Heart right ventricle (tissue), 16 donors: ENCODE data around the gene ATP1A4. TPM values are rescaled to one million over a fixed set of nuclear protein-coding genes. Genes with fewer than 3 reads are reported as not detected.

Experiments used
- ATAC-seq, 8 donors: fragments of 200-7000 bp; cut with Tn5 transposase; one replicate each; pipeline ENCODE4 v1.9.1; 2020; ENCODE audit warnings: mild to moderate bottlenecking in 8 of 8, moderate library complexity in 8 of 8, moderate number of reproducible peaks in 1 of 8
- DNase-seq, 2 donors: peaks; one replicate each; pipeline ENCODE4 v3.0.0-alpha.2; 2020
- H3K27ac ChIP-seq, 10 donors: fragments of 200-600 bp; sonication (generic) in 2 of 10; one replicate each; pipeline versions ENCODE4 v1.5.0 to v1.8.0; 2020 to 2022; ENCODE audit warnings: mild to moderate bottlenecking in 3 of 10
- H3K27me3 ChIP-seq, 7 donors: fragments of 200-600 bp; one replicate each; pipeline ENCODE4 v1.8.0; 2021 to 2022; ENCODE audit warnings: mild to moderate bottlenecking in 2 of 7
- H3K36me3 ChIP-seq, 9 donors: fragments of 200-600 bp; sonication (generic) in 1 of 9; one replicate each; pipeline versions ENCODE4 v1.5.0 to v1.8.0; 2020 to 2022; ENCODE audit warnings: mild to moderate bottlenecking in 2 of 9
- H3K4me1 ChIP-seq, 9 donors: fragments of 200-600 bp; sonication (generic) in 1 of 9; one replicate each; pipeline versions ENCODE4 v1.5.0 to v1.8.0; 2020 to 2022; ENCODE audit warnings: mild to moderate bottlenecking in 4 of 9
- H3K4me3 ChIP-seq, 10 donors: fragments of 200-600 bp; sonication (generic) in 2 of 10; one replicate each; pipeline versions ENCODE4 v1.5.0 to v1.8.0; 2020 to 2022; ENCODE audit warnings: mild to moderate bottlenecking in 7 of 10, moderate library complexity in 2 of 10
- H3K9me3 ChIP-seq, 11 donors: fragments of 200-600 bp in 10 of 11; sonication (generic) in 2 of 11; one replicate each; pipeline versions ENCODE4 v1.5.0 to v1.8.0; 2013 to 2022; ENCODE audit warnings: mild to moderate bottlenecking in 2 of 11, control low read depth in 1 of 11, moderate library complexity in 1 of 11
- WGBS, 2 donors: extraction: QIAGEN DNeasy Blood & Tissue Kit; methylation state at CpG; one replicate each; pipeline ENCODE4 v1.1.7; 2013; ENCODE audit warnings: inconsistent platforms in 1 of 2; 5-methylcytosine and 5-hydroxymethylcytosine counted together
- intact Hi-C, 10 donors: fragments of 100-400 bp; cut with DNase I; formaldehyde crosslinking; loops; one replicate each; pipeline versions ENCODE4 v1.11.1 to v1.14.2; 2022
- long read RNA-seq, 3 donors: library from polyadenylated mRNA; unstranded; transcript quantifications; one replicate each; pipeline ENCODE4 v2.0.0, GENCODE V29; 2020 to 2021
- polyA plus RNA-seq, 2 donors: library from polyadenylated mRNA; stranded (reverse); fragments of 200-250 nt; gene quantifications; one replicate each; pipeline ENCODE4 v1.2.3, GENCODE V29; 2013
- total RNA-seq, 10 donors: library from RNA; stranded (reverse); fragmentation: NEBNext Ultra II Directional in 3 of 10; extraction: Animal tissue kit (Norgen Biotek cat#: 25700) in 3 of 10; gene quantifications; one replicate each; pipeline versions ENCODE4 v1.2.1 to v1.2.4, GENCODE V29; 2021 to 2023
- TF ChIP-seq, protein P1 (sequence below), 9 donors: fragments of 200-600 bp; sonication (generic) in 2 of 9; IDR thresholded peaks; one replicate each; pipeline versions ENCODE4 v1.5.0 to v1.8.0; 2021 to 2022; ENCODE audit warnings: antibody characterized with exemption in 9 of 9, mild to moderate bottlenecking in 5 of 9, moderate library complexity in 1 of 9
- donor health status: Arrhythmogenic right ventricular cardiomyopathy.
- donor health status: ischemic (EF 13 %, LVEDD 7.1; RV severe dilation, severe dysfunction).
- donor health status: healthy with polysubstance abuse.
- donor health status: DM: no; HTN: yes; CAD: no.
- donor health status: DM: no; HTN: no; CAD: no.
- donor health status: ischemic (EF 25% LVEDD 6.9; RV normal size, moderate dysfunction).
- donor health status: ischemic (EF 25% LVEDD 5.7; RV mildly dilated, moderate dysfunction).
- donor health status: healthy.
- donor health status: DM: yes; HTN: yes; CAD: no.
- donor health status: Ischemic cardiomyopathy.
- donor health status: ischemic (EF 35%, LVEDD 5.7; RV mildly dilated, moderate dysfunction).
- donor health status: nonischemic (EF 11% LVEDD 7.7; RV severe dilation, severe dysfunction).
- donor health status: DM: yes; HTN: yes; CAD: no.
- donor health status: PGD.
- donor health status: ischemic (EF 29% LVEDD 5.4; RV normal size, mild dysfunction).
- donor health status: nonischemic (EF 23%, LVEDD 6.1; RV moderate dilation, normal function).

ATP1A4 gene
- total RNA-seq (1 to 10 TPM in 1 of 10 donors, under 1 TPM in 4, not detected in 5; 0.14 to 1.5 (median 0.50) TPM), polyA plus RNA-seq (under 1 TPM; 0.04 to 0.29 TPM)
- long read RNA-seq, donor 1 = 0 reads
- long read RNA-seq, donor 2 = 0 reads
- long read RNA-seq, donor 3 = 0 reads

- TF ChIP-seq, protein P1, sequence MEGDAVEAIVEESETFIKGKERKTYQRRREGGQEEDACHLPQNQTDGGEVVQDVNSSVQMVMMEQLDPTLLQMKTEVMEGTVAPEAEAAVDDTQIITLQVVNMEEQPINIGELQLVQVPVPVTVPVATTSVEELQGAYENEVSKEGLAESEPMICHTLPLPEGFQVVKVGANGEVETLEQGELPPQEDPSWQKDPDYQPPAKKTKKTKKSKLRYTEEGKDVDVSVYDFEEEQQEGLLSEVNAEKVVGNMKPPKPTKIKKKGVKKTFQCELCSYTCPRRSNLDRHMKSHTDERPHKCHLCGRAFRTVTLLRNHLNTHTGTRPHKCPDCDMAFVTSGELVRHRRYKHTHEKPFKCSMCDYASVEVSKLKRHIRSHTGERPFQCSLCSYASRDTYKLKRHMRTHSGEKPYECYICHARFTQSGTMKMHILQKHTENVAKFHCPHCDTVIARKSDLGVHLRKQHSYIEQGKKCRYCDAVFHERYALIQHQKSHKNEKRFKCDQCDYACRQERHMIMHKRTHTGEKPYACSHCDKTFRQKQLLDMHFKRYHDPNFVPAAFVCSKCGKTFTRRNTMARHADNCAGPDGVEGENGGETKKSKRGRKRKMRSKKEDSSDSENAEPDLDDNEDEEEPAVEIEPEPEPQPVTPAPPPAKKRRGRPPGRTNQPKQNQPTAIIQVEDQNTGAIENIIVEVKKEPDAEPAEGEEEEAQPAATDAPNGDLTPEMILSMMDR (IDR thresholded peaks at IDR 0.05) = no peak
- Histone ChIP-seq H3K27me3 (no peaks in the 10 kb centered on the region), H3K36me3 (no peaks in the 10 kb centered on the region), H3K4me3 (no peak within 1 kb of the TSS), H3K9me3 (no peaks in the 10 kb centered on the region), H3K27ac (no peak within 1 kb of the TSS), H3K4me1 (peaks cover 0 to 20% (median 0%) of the 10 kb centered on the region in 9 donors)
- intact Hi-C loops = no loop called here
- DNase-seq = no peak
- ATAC-seq = peak in 1 of 8 donors; percentile 7
- WGBS, 2 donors = 92 to 93% methylated on average over 6 of the region's 6 CpGs
Measured at GRCh38 chr1:160151303-160151702, at the start of gene ATP1A4. TSS of gene ATP1A4 (plus strand) at chr1:160151603. CDS start at chr1:160152041, 438 bp downstream.

- no peak for DNase-seq
- intact Hi-C loops = loop anchor here in 9 of 10 donors (1.0 to 10.0 kb wide), 17 partner anchors 70 to 275 kb away; partner anchors contain the start of genes CASQ1 (in 3 of the 9) and PEA15 (in 1 of the 9)
- Histone ChIP-seq H3K4me1 (peaks cover 15 to 58% (median 31%) of the 10 kb centered on the region in 9 donors), H3K4me3 (no peak overlapping the region), H3K27me3 (no peaks in the 10 kb centered on the region), H3K9me3 (no peaks in the 10 kb centered on the region), H3K27ac (peak overlapping the region in 9 of 10 donors; percentile 44 to 97 (median 75)), H3K36me3 (no peaks in the 10 kb centered on the region)
- TF ChIP-seq, protein P1 (IDR thresholded peaks at IDR 0.05) = no peak
- ATAC-seq = no peak
- 57 to 61% methylated on average over 9 of the region's 9 CpGs for WGBS, 2 donors
Measured at GRCh38 chr1:160101717-160102522, 49.5 kb upstream of the ATP1A4 start.

DNA sequence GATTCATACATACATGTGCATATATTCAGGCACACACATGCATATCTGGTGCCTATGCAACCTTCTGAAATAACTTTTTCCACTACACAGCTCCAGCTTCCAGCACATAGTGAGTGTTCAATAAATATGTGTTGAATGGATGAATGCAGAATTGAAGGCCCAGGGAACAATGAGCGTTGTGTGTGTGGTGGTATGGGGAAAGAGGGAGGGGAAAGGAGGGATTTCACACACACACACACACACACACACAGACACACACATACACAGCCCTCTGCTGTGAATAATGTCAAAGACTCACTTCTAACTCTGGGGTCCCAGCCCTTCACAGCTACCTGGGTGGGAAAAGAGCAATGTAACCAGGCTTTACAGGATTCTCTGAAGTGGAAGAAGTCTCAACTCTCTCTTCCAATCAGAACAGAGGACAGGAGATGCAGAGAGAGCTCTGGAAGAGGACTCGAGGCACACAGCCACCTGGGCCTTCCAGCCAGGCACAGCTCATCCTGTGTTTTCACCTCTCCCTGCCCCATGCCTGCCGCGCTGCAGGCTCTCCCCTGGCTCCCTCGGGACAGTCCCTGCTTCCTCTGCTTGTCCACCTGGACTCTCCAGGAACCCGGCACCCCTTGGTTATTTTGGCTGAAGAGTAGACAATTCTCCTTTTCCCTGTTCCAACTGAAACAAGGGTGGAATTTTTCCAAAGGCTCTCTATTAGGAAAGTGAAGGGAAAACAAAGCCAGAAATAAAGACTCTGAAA is 47.6 kb upstream of the ATP1A4 start:
- no peak for ATAC-seq
- no peak overlapping the region for H3K4me3 ChIP-seq
- peaks cover 7 to 48% (median 19%) of the 10 kb centered on the region in 9 donors for H3K4me1 ChIP-seq
- intact Hi-C loops = loop anchor here in 8 of 10 donors (5.0 to 10.0 kb wide), 10 partner anchors 68 to 271 kb away; partner anchors contain the start of genes CASQ1 (in 3 of the 8) and PEA15 (in 1 of the 8)
- WGBS, 2 donors = 54 to 63% methylated on average over 6 of the region's 6 CpGs
- H3K9me3 ChIP-seq = no peaks in the 10 kb centered on the region
- no peaks in the 10 kb centered on the region for H3K27me3 ChIP-seq
- TF ChIP-seq, protein P1 (IDR thresholded peaks at IDR 0.05) = no peak
- H3K27ac ChIP-seq = peak overlapping the region in 3 of 10 donors; percentile 24 to 47 (median 28)
- no peak for DNase-seq
- H3K36me3 ChIP-seq = no peaks in the 10 kb centered on the region

GRCh38 chr1:160104486-160104885 is 46.9 kb upstream of the ATP1A4 start:
- intact Hi-C loops = loop anchor here in 8 of 10 donors (5.0 to 10.0 kb wide), 10 partner anchors 68 to 270 kb away; partner anchors contain the start of genes CASQ1 (in 3 of the 8) and PEA15 (in 1 of the 8)
- H3K4me1 ChIP-seq = peaks cover 7 to 50% (median 23%) of the 10 kb centered on the region in 9 donors
- H3K9me3 ChIP-seq = no peaks in the 10 kb centered on the region
- ATAC-seq (no peak), DNase-seq (no peak)
- H3K27ac ChIP-seq = peak overlapping the region in 3 of 10 donors; percentile 24 to 47 (median 28)
- TF ChIP-seq, protein P1 (IDR thresholded peaks at IDR 0.05) = no peak
- 50 to 63% methylated on average over 3 of the region's 3 CpGs for WGBS, 2 donors
- no peaks in the 10 kb centered on the region for H3K36me3 ChIP-seq
- H3K4me3 ChIP-seq = no peak overlapping the region
- H3K27me3 ChIP-seq = no peaks in the 10 kb centered on the region
